ENCODE data around the gene KRT86.

The KRT86 gene

GRCh38 chr12:52274521-52275120, at the start of gene KRT86:
TSS of gene KRT86 (plus strand) at chr12:52274645. CDS start at chr12:52301917, 27,272 bp downstream.
- TF ChIP-seq GLIS1 (tag by site-specific recombination; IDR thresholded peaks at IDR 0.05) = peak; percentile 24; the same call in 1 of the 2 replicates
- TF ChIP-seq ZIC2 (tag by site-specific recombination; IDR thresholded peaks at IDR 0.05) = peak; percentile 30; the same call in 1 of the 2 replicates
- TF ChIP-seq ZNF433 (tag by site-specific recombination; IDR thresholded peaks at IDR 0.05; ENCODE audit: low read depth) = no peak
- no peak for TF ChIP-seq ZBTB7A (tag by site-specific recombination; IDR thresholded peaks at IDR 0.05; ENCODE audit: low read depth)
- TF ChIP-seq PRDM10 (tag by site-specific recombination; IDR thresholded peaks at IDR 0.05) = peak; percentile 8; the same call in 1 of the 2 replicates
- ChIA-PET POLR2A (no interaction called here), CTCF (interaction anchor here (0.5 to 1.2 kb wide), 5 partner anchors 29 to 706 kb away, joined by 3 to 5 read pairs (median 3); no protein-coding TSS in a partner anchor)
- no peaks in the 10 kb centered on the region for H3K36me3 ChIP-seq (ENCODE audit: control insufficient read depth in 2 of 2, insufficient read depth in 1 of 2, low read length in 2 of 2)
- no peak within 1 kb of the TSS for H3K27ac ChIP-seq (ENCODE audit: extremely low read depth, low read depth, low read length)
- H3K9me3 ChIP-seq (ENCODE audit: control insufficient read depth, insufficient read depth, low read depth, low read length) = no peaks in the 10 kb centered on the region
- no peaks in the 10 kb centered on the region for H3K4me1 ChIP-seq (ENCODE audit: control insufficient read depth, insufficient read depth, low read length)
- H3K4me3 ChIP-seq (ENCODE audit: low read depth, low read length) = no peak within 1 kb of the TSS

- no peak overlapping the region for H3K27ac ChIP-seq (ENCODE audit: extremely low read depth, low read depth, low read length)
- POLR2A ChIA-PET = interaction anchor here (1.1 kb wide), 1 partner anchor 10 kb away, joined by 3 read pairs; no protein-coding TSS in a partner anchor
- no peaks in the 10 kb centered on the region for H3K9me3 ChIP-seq (ENCODE audit: control insufficient read depth, insufficient read depth, low read depth, low read length)
- no peaks in the 10 kb centered on the region for H3K4me1 ChIP-seq (ENCODE audit: control insufficient read depth, insufficient read depth, low read length)
- CTCF ChIA-PET = interaction anchor here (0.6 to 3.2 kb wide), 11 partner anchors 10 to 146 kb away, joined by 3 to 17 read pairs (median 3); no protein-coding TSS in a partner anchor
- no peaks in the 10 kb centered on the region for H3K36me3 ChIP-seq (ENCODE audit: control insufficient read depth in 2 of 2, insufficient read depth in 1 of 2, low read length in 2 of 2)
- no peak overlapping the region for H3K4me3 ChIP-seq (ENCODE audit: low read depth, low read length)
- TF ChIP-seq ZNF548 (tag by site-specific recombination; IDR thresholded peaks at IDR 0.05) = no peak
- no peak for TF ChIP-seq GLIS1 (tag by site-specific recombination; IDR thresholded peaks at IDR 0.05)
- no peak for TF ChIP-seq SCRT2 (tag by site-specific recombination; IDR thresholded peaks at IDR 0.05)
- TF ChIP-seq MEIS1 (CRISPR knock-in tag; IDR thresholded peaks at IDR 0.05; ENCODE audit: borderline replicate concordance) = no peak
- TF ChIP-seq ZFHX2 (tag by site-specific recombination; conservative IDR thresholded peaks at IDR 0.05) = no peak
- no peak for TF ChIP-seq ZBTB48 (tag by site-specific recombination; IDR thresholded peaks at IDR 0.05)
- no peak for TF ChIP-seq ZNF510 (tag by site-specific recombination; IDR thresholded peaks at IDR 0.05; ENCODE audit: insufficient replicate concordance)
- TF ChIP-seq ZNF549 (tag by site-specific recombination; IDR thresholded peaks at IDR 0.05) = no peak
- no peak for TF ChIP-seq ZNF76 (tag by site-specific recombination; IDR thresholded peaks at IDR 0.05; ENCODE audit: borderline replicate concordance, low read depth)
These were observed 48.7 kb upstream of the KRT86 start for GRCh38 chr12:52225752-52226151.

- no peak overlapping the region for H3K27ac ChIP-seq (ENCODE audit: extremely low read depth, low read depth, low read length)
- no peaks in the 10 kb centered on the region for H3K9me3 ChIP-seq (ENCODE audit: control insufficient read depth, insufficient read depth, low read depth, low read length)
- no peaks in the 10 kb centered on the region for H3K36me3 ChIP-seq (ENCODE audit: control insufficient read depth in 2 of 2, insufficient read depth in 1 of 2, low read length in 2 of 2)
- no peak overlapping the region for H3K4me3 ChIP-seq (ENCODE audit: low read depth, low read length)
- POLR2A ChIA-PET = no interaction called here
- H3K4me1 ChIP-seq (ENCODE audit: control insufficient read depth, insufficient read depth, low read length) = no peaks in the 10 kb centered on the region
- CTCF ChIA-PET = interaction anchor here (0.6 to 3.2 kb wide), 5 partner anchors 12 to 654 kb away, joined by 3 to 17 read pairs (median 7); no protein-coding TSS in a partner anchor
- TF ChIP-seq ZNF146 (tag by site-specific recombination; IDR thresholded peaks at IDR 0.05) (no peak), MEIS1 (CRISPR knock-in tag; IDR thresholded peaks at IDR 0.05; ENCODE audit: borderline replicate concordance) (no peak), ZNF791 (tag by site-specific recombination; IDR thresholded peaks at IDR 0.05) (no peak), ZNF670 (tag by site-specific recombination; IDR thresholded peaks at IDR 0.05; ENCODE audit: low read depth) (no peak), ZNF555 (tag by site-specific recombination; conservative IDR thresholded peaks at IDR 0.05) (no peak), KLF16 (tag by site-specific recombination; IDR thresholded peaks at IDR 0.05) (no peak), HOXA7 (CRISPR knock-in tag; IDR thresholded peaks at IDR 0.05; ENCODE audit: borderline replicate concordance) (no peak)
These were observed 48.0 kb upstream of the KRT86 start for GRCh38 chr12:52226446-52226845.
